ENCODE data around the gene MAGI2. TPM values are rescaled to one million over a fixed set of nuclear protein-coding genes. Genes with fewer than 3 reads are reported as not detected.

MAGI2 gene
- total RNA-seq, 2 experiments from 2014 or later, result 0.14 to 0.31 TPM

GRCh38 chr7:78955329-78955728, 498.1 kb downstream of the MAGI2 start:
- Mint-ChIP-seq H3K36me3 (no peaks in the 10 kb centered on the region), H3K27ac (no peak overlapping the region), H3K27me3 (peaks cover 4% of the 10 kb centered on the region), H3K4me1 (no peaks in the 10 kb centered on the region), H3K9me3 (peaks cover 3% of the 10 kb centered on the region), H3K4me3 (no peak overlapping the region)
- no peak for DNase-seq

GRCh38 chr7:78953726-78954363, 499.6 kb downstream of the MAGI2 start:
- Mint-ChIP-seq H3K4me1 (no peaks in the 10 kb centered on the region), H3K27me3 (peaks cover 4% of the 10 kb centered on the region), H3K27ac (no peak overlapping the region), H3K9me3 (peaks cover 3% of the 10 kb centered on the region), H3K4me3 (no peak overlapping the region), H3K36me3 (no peaks in the 10 kb centered on the region)
- DNase-seq, result no peak

- Mint-ChIP-seq H3K27ac (no peak overlapping the region), H3K9me3 (peaks cover 3% of the 10 kb centered on the region), H3K4me3 (no peak overlapping the region), H3K36me3 (no peaks in the 10 kb centered on the region), H3K27me3 (peaks cover 4% of the 10 kb centered on the region), H3K4me1 (no peaks in the 10 kb centered on the region)
- no peak for DNase-seq
These were observed 500.4 kb downstream of the MAGI2 start for GRCh38 chr7:78953090-78953489.

- Mint-ChIP-seq H3K27me3 (no peaks in the 10 kb centered on the region), H3K36me3 (no peaks in the 10 kb centered on the region), H3K27ac (no peak overlapping the region), H3K9me3 (no peaks in the 10 kb centered on the region), H3K4me1 (no peaks in the 10 kb centered on the region), H3K4me3 (no peak overlapping the region)
- no peak for DNase-seq
These were observed 513.8 kb downstream of the MAGI2 start for GRCh38 chr7:78939669-78940068.

GRCh38 chr7:78924581-78924980, 528.9 kb downstream of the MAGI2 start:
- Mint-ChIP-seq H3K4me3 (no peak overlapping the region), H3K27ac (no peak overlapping the region), H3K36me3 (no peaks in the 10 kb centered on the region), H3K27me3 (no peaks in the 10 kb centered on the region), H3K4me1 (no peaks in the 10 kb centered on the region), H3K9me3 (no peaks in the 10 kb centered on the region)
- DNase-seq, result no peak

- Mint-ChIP-seq H3K9me3 (peaks cover 5% of the 10 kb centered on the region), H3K36me3 (no peaks in the 10 kb centered on the region), H3K4me1 (no peaks in the 10 kb centered on the region), H3K27me3 (no peaks in the 10 kb centered on the region), H3K4me3 (no peak overlapping the region), H3K27ac (no peak overlapping the region)
- no peak for DNase-seq
These were observed 540.7 kb downstream of the MAGI2 start for GRCh38 chr7:78912781-78913180.

- H3K4me3 Mint-ChIP-seq, result no peak overlapping the region
- no peaks in the 10 kb centered on the region for H3K36me3 Mint-ChIP-seq
- H3K4me1 Mint-ChIP-seq, result no peaks in the 10 kb centered on the region
- no peak overlapping the region for H3K27ac Mint-ChIP-seq
- no peak for DNase-seq
- no peaks in the 10 kb centered on the region for H3K27me3 Mint-ChIP-seq
- H3K9me3 Mint-ChIP-seq, result peaks cover 5% of the 10 kb centered on the region
These were observed 546.7 kb downstream of the MAGI2 start for GRCh38 chr7:78906735-78907134.

- Mint-ChIP-seq H3K4me1 (no peaks in the 10 kb centered on the region), H3K4me3 (no peak overlapping the region), H3K9me3 (peaks cover 5% of the 10 kb centered on the region), H3K27ac (no peak overlapping the region), H3K27me3 (no peaks in the 10 kb centered on the region), H3K36me3 (no peaks in the 10 kb centered on the region)
- no peak for DNase-seq
These were observed 548.0 kb downstream of the MAGI2 start for GRCh38 chr7:78905436-78905835.

- Mint-ChIP-seq H3K36me3 (no peaks in the 10 kb centered on the region), H3K4me3 (no peak overlapping the region), H3K9me3 (peaks cover 5% of the 10 kb centered on the region), H3K27me3 (no peaks in the 10 kb centered on the region), H3K27ac (no peak overlapping the region), H3K4me1 (no peaks in the 10 kb centered on the region)
- no peak for DNase-seq
These were observed 548.5 kb downstream of the MAGI2 start for GRCh38 chr7:78904983-78905382.

- no peaks in the 10 kb centered on the region for H3K27me3 Mint-ChIP-seq
- H3K4me1 Mint-ChIP-seq, result no peaks in the 10 kb centered on the region
- no peaks in the 10 kb centered on the region for H3K9me3 Mint-ChIP-seq
- DNase-seq, result no peak
- H3K4me3 Mint-ChIP-seq, result no peak overlapping the region
- H3K27ac Mint-ChIP-seq, result no peak overlapping the region
- no peaks in the 10 kb centered on the region for H3K36me3 Mint-ChIP-seq
These were observed 551.9 kb downstream of the MAGI2 start for GRCh38 chr7:78901566-78901965.

- Mint-ChIP-seq H3K9me3 (no peaks in the 10 kb centered on the region), H3K27ac (no peak overlapping the region), H3K4me3 (no peak overlapping the region), H3K27me3 (no peaks in the 10 kb centered on the region), H3K36me3 (no peaks in the 10 kb centered on the region), H3K4me1 (no peaks in the 10 kb centered on the region)
- DNase-seq, result no peak
These were observed 552.7 kb downstream of the MAGI2 start for GRCh38 chr7:78900806-78901205.

- Mint-ChIP-seq H3K4me1 (no peaks in the 10 kb centered on the region), H3K27me3 (no peaks in the 10 kb centered on the region), H3K27ac (no peak overlapping the region), H3K36me3 (no peaks in the 10 kb centered on the region), H3K9me3 (no peaks in the 10 kb centered on the region), H3K4me3 (no peak overlapping the region)
- DNase-seq, result no peak
These were observed 558.1 kb downstream of the MAGI2 start for GRCh38 chr7:78895393-78895792.

GRCh38 chr7:78879206-78879605, 574.3 kb downstream of the MAGI2 start:
- Mint-ChIP-seq H3K9me3 (peaks cover 18% of the 10 kb centered on the region), H3K27me3 (no peaks in the 10 kb centered on the region), H3K4me1 (no peaks in the 10 kb centered on the region), H3K36me3 (no peaks in the 10 kb centered on the region), H3K27ac (no peak overlapping the region), H3K4me3 (no peak overlapping the region)
- DNase-seq, result no peak

GRCh38 chr7:78873117-78873516, 580.4 kb downstream of the MAGI2 start:
- Mint-ChIP-seq H3K36me3 (no peaks in the 10 kb centered on the region), H3K4me3 (no peak overlapping the region), H3K9me3 (peaks cover 7% of the 10 kb centered on the region), H3K27ac (no peak overlapping the region), H3K27me3 (no peaks in the 10 kb centered on the region), H3K4me1 (no peaks in the 10 kb centered on the region)
- DNase-seq, result no peak

GRCh38 chr7:78864339-78864738, 589.1 kb downstream of the MAGI2 start:
- Mint-ChIP-seq H3K9me3 (peaks cover 2% of the 10 kb centered on the region), H3K27ac (no peak overlapping the region), H3K36me3 (no peaks in the 10 kb centered on the region), H3K4me1 (no peaks in the 10 kb centered on the region), H3K27me3 (no peaks in the 10 kb centered on the region), H3K4me3 (no peak overlapping the region)
- no peak for DNase-seq

GRCh38 chr7:78863281-78863680, 590.2 kb downstream of the MAGI2 start:
- Mint-ChIP-seq H3K27ac (no peak overlapping the region), H3K27me3 (no peaks in the 10 kb centered on the region), H3K36me3 (no peaks in the 10 kb centered on the region), H3K4me3 (no peak overlapping the region), H3K9me3 (peaks cover 2% of the 10 kb centered on the region), H3K4me1 (no peaks in the 10 kb centered on the region)
- DNase-seq, result no peak

Measured in activated naive CD8-positive, alpha-beta T cell treated with anti-CD3 and anti-CD28 coated beads for 36 hours (primary cell).